ENCODE results near the gene APBB2.

Gene APBB2

DNA sequence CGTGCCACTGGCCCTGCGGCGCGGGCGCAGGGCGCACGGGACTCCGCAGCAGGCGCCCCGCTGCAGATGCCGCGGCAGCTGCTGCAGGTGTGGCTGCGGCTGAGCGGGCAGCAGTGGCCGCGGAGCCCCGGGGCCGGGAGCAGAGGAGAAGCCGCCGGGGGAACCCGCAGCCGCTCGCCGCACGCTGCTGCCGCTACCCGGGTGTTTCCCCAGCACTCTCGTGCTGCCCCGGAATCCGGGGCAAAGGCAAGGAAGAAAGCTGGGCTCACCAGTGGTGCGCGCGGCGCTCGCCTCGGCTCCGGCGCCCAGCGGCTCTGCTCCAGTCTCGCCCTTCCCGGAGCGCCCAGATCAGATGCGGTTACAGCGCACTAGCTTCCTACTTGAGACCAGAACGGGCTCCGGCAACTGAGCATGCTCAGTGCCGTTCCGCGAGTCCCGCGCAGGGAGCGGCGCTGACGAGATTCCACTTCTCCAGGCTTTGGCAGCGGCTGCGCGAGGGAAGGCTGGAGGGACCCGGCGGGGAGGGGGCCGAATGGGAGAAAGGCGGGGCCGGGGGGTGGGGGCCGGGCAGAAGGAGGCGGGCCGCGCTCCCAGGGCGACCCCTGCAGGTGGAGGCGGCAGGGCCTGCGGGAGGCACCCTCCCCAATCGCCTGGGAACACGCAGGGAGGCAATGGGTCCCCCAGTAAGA lies at the start of gene APBB2:
TSS of gene APBB2 (minus strand) at position 407 of the 689 bp plus-strand sequence. CDS start 181,288 bp downstream, outside the sequence.
- no peak for TF ChIP-seq ZFX (IDR thresholded peaks at IDR 0.05)
- TF ChIP-seq, protein P1, sequence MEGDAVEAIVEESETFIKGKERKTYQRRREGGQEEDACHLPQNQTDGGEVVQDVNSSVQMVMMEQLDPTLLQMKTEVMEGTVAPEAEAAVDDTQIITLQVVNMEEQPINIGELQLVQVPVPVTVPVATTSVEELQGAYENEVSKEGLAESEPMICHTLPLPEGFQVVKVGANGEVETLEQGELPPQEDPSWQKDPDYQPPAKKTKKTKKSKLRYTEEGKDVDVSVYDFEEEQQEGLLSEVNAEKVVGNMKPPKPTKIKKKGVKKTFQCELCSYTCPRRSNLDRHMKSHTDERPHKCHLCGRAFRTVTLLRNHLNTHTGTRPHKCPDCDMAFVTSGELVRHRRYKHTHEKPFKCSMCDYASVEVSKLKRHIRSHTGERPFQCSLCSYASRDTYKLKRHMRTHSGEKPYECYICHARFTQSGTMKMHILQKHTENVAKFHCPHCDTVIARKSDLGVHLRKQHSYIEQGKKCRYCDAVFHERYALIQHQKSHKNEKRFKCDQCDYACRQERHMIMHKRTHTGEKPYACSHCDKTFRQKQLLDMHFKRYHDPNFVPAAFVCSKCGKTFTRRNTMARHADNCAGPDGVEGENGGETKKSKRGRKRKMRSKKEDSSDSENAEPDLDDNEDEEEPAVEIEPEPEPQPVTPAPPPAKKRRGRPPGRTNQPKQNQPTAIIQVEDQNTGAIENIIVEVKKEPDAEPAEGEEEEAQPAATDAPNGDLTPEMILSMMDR (conservative IDR thresholded peaks at IDR 0.05): peak; percentile 91
- peak within 1 kb of the TSS; percentile 66 for H3K27ac ChIP-seq

DNA sequence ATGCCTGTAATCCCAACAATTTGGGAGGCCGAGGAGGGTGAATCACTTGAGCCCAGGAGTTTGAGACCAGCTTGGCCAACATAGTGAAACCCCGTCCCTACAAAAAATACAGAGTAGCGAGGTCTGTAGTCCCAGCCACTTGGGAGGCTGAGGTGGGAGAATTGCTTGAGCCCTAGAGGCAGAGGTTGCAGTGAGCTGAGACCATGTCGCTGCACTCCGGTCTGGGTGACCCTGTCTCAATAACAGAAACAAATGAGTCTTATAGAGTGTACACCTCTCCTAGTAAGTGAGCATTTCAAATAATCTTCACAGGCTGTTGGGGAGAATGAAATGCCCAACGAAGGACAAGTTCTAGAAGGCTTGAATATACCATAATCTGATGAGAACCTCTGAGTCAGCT lies 47.9 kb upstream of the APBB2 start:
- no peak overlapping the region for H3K27ac ChIP-seq
- TF ChIP-seq ZFX (IDR thresholded peaks at IDR 0.05): no peak
- TF ChIP-seq, protein P1 (conservative IDR thresholded peaks at IDR 0.05): no peak

DNA sequence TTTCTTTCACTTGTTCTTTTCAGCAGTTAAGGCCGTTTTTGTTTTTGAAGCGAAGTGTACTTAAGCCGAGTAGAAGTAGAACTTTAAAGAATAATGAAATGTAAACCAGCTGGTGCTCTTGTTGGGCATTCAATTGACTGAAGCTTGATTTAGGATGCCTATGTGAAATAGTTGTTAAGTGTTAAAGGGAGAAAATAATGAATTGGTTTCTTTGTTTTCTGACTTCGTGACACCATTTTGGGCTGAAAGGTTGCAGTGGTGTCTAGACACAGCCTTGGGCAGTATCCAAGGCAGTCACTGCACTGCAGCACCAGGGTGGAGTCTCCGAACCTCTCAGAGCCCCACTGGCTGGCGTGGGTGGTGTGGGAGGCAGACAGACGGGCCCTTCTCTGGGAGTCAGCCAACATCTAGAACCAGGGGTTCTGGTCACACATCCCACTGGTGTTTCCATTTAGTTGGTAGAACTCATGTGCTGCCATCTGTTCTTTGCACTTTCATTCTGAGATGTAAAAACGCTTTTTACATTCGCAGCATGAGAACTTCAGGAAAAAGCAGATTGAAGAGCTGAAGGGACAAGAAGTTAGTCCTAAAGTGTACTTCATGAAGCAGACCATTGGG lies 45.9 kb upstream of the APBB2 start:
- TF ChIP-seq ZFX (IDR thresholded peaks at IDR 0.05): no peak
- TF ChIP-seq, protein P1 (conservative IDR thresholded peaks at IDR 0.05): no peak
- no peak overlapping the region for H3K27ac ChIP-seq

DNA sequence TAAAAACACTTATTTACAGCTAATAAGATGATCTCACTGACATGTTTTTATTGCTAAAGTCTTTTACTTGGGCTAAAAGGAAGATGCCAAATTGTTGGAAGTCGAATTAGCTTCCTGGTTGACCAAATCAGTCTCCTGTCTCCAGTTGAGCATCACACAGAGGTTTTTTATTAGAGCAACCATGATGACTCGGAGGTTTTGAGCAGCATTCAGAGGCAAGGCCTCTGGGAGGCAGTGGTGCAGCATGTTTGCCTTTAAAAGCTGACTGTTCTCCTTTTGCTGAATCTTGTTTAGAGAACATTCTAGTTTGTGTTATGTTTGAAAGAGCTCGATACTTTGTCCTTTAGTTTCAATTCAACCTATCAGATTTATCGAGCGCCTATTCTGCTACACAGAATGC lies 44.4 kb upstream of the APBB2 start:
- no peak overlapping the region; the same call in 1 of the 2 replicates for H3K27ac ChIP-seq
- TF ChIP-seq ZFX (IDR thresholded peaks at IDR 0.05): no peak
- TF ChIP-seq, protein P1 (conservative IDR thresholded peaks at IDR 0.05): peak; percentile 82

DNA sequence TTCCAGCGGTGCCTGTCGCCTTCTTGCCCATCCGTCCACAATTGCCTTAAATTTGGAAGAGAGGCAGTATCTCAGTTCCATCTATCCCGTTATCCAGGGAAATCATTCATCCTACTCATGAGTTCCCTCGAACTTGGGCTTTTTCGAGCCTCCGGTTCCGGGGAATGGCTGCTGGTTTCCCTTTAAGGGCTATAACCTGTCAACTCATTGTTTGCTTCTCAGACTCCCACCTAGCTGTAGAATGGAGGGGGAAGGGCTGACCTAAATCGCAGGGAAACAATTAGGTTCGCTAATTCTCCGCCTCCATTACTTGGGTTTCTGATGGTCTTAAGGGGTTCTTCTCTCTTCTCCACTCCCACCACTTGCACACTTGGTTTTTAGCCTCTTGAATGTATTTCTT lies 43.6 kb upstream of the APBB2 start:
- no peak overlapping the region for H3K27ac ChIP-seq
- TF ChIP-seq ZFX (IDR thresholded peaks at IDR 0.05): no peak

DNA sequence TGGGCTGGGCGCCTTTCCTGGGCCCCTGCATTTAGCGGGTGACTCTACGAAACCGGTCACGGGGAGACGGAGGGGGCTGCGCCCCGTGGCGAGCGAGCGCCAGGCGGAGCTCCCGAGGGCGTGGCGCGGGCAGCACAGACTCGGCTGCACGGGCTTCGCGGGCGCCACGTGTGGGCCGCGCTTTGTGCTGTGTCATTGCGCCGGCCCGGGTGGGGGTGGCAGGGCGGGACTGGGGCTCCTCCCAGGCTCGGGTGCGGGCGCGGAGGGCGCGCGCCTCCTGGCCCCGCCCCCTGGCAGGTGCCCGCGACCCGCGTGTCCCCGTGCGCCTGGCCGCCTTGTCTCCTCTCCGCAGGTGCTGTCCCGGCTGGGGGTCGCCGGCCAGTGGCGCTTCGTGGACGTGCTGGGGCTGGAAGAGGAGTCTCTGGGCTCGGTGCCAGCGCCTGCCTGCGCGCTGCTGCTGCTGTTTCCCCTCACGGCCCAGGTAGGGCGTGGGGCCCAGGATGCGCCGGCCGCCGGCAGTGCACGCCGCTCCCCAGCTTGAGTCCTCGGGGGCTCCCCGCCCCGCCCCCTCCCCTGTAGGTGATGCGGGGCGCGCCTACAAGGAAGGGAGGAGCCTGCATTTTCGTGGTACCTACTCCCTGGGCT lies 43.0 kb upstream of the APBB2 start:
- H3K27ac ChIP-seq: no peak overlapping the region
- TF ChIP-seq, protein P1 (conservative IDR thresholded peaks at IDR 0.05): no peak

DNA sequence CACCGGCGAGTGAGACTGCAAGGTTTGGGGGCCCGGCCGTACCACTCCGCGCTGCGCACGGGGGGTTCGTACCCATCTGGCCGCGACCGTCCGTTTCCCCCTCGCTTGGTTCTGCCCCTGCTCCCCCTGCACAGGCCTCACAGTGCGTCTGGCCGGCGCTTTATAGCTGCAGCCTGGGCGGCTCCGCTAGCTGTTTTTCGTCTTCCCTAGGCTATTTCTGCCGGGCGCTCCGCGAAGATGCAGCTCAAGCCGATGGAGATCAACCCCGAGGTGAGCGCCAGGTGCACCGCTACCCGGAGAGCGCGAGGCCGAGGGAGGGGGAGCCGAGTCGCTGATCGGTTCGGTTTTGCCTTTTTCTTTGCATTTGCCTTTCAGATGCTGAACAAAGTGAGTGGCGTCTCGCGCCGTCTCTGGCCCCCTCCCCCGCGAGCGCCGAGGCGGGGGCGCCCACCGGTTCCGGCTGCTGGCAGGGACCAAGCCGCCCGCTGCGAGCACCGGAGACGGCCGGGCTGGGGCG lies 42.5 kb upstream of the APBB2 start, which contains the start of gene UCHL1:
TSS of gene UCHL1 (plus strand) at position 189 of the 517 bp plus-strand sequence. CDS start at position 238, 49 bp downstream.
- no peak within 1 kb of the TSS for H3K27ac ChIP-seq
- TF ChIP-seq, protein P1 (conservative IDR thresholded peaks at IDR 0.05): no peak
- no peak for TF ChIP-seq ZFX (IDR thresholded peaks at IDR 0.05)
